Astrocyte of the cerebellum (primary cell): ENCODE data around the gene TSEN15.
"Not testable (repeated sequence)": the region's sequence is repeated elsewhere in the genome, so short reads cannot be mapped to it uniquely, and the experiment has no call there.

Source experiments
- DNase-seq: peaks from one replicate; pipeline ENCODE4 v3.0.0-alpha.2; 2011; ENCODE audit warnings: low read depth
- H3K4me3 ChIP-seq: 2 replicates; pipeline ENCODE4 v1.5.1; 2011; ENCODE audit warnings: mild to moderate bottlenecking, low read depth, low read length, moderate library complexity
- in situ Hi-C: cut with HindIII; loops from 2 replicates; pipeline ENCODE4 v1.10.0; 2017; ENCODE audit warnings: low sequenced_read_pairs
- TF ChIP-seq, protein P1 (sequence below): IDR thresholded peaks from 2 replicates; pipeline ENCODE4 v1.5.1; 2012; ENCODE audit warnings: low read length, low read depth, moderate library complexity, mild to moderate bottlenecking; ENCODE audit errors: missing control alignments

Gene TSEN15

GRCh38 chr1:184085667-184086066 is 34.1 kb downstream of the TSEN15 start:
- DNase-seq, result no peak
- in situ Hi-C loops, result no loop called here
- H3K4me3 ChIP-seq, result no peak overlapping the region
- TF ChIP-seq, protein P1, sequence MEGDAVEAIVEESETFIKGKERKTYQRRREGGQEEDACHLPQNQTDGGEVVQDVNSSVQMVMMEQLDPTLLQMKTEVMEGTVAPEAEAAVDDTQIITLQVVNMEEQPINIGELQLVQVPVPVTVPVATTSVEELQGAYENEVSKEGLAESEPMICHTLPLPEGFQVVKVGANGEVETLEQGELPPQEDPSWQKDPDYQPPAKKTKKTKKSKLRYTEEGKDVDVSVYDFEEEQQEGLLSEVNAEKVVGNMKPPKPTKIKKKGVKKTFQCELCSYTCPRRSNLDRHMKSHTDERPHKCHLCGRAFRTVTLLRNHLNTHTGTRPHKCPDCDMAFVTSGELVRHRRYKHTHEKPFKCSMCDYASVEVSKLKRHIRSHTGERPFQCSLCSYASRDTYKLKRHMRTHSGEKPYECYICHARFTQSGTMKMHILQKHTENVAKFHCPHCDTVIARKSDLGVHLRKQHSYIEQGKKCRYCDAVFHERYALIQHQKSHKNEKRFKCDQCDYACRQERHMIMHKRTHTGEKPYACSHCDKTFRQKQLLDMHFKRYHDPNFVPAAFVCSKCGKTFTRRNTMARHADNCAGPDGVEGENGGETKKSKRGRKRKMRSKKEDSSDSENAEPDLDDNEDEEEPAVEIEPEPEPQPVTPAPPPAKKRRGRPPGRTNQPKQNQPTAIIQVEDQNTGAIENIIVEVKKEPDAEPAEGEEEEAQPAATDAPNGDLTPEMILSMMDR, result no peak

DNA sequence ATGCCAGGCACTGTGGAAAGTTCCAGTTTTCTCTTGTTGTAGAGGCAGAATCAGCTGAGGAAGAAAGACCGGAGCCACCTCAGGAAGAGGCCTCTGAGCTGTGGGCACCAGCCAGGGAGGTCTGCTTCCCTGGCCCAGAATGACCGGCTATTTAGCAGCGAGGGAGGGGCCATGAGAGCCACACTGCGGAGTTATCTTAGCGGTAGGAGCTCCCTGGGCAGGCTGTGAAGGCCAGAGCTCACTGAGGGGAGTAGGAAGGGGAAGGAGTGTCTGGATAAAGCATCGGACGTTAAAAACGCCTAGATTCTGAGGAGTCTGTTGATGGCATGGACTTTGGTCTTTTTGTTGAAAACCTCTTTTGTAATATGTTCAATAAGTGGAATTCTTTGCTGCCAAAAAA is 36.5 kb downstream of the TSEN15 start:
- no peak for DNase-seq
- TF ChIP-seq, protein P1, result no peak
- in situ Hi-C loops, result no loop called here
- H3K4me3 ChIP-seq, result no peak overlapping the region

DNA sequence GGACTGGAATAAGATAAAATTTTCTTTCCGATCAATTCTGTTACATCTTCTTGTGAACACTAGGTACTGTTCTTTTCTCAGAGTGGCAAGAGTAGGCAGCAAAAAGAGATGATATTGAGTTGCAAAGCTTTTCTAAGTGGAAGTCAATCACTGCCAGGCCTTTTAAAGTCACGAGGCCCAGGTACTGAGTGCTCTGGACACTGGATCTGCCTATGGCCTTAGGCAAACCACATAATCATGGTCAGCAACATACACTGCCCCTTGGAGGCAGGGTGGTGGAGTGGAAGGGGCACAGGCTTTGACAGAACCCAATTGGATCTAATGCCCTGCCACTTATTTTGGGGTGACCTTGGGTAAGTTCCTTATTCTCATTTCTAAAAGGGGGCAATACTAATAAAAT is 41.5 kb downstream of the TSEN15 start:
- TF ChIP-seq, protein P1, result no peak
- in situ Hi-C loops, result no loop called here
- H3K4me3 ChIP-seq, result no peak overlapping the region
- no peak for DNase-seq

- no peak overlapping the region for H3K4me3 ChIP-seq
- in situ Hi-C loops, result no loop called here
- no peak for DNase-seq
- TF ChIP-seq, protein P1, result no peak
These were observed 44.5 kb downstream of the TSEN15 start for GRCh38 chr1:184096005-184096404.

DNA sequence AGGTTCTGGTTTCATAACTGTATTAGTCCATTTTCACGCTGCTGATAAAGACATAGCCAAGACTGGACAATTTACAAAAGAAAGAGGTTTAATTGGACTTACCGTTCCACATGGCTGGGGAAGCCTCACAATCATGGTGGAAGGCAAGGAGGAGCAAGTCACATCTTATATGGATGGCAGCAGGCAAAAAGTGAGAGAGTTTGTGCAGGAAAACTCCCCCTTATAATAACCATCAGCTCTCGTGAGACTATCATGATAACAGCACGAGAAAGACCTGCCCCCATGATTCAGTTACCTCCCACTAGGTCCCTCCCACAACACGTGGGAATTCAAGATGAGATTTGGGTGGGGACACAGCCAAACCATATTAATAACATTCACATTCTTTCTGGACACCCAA is 45.0 kb downstream of the TSEN15 start:
- H3K4me3 ChIP-seq, DNase-seq, in situ Hi-C loops: not testable (repeated sequence)

DNA sequence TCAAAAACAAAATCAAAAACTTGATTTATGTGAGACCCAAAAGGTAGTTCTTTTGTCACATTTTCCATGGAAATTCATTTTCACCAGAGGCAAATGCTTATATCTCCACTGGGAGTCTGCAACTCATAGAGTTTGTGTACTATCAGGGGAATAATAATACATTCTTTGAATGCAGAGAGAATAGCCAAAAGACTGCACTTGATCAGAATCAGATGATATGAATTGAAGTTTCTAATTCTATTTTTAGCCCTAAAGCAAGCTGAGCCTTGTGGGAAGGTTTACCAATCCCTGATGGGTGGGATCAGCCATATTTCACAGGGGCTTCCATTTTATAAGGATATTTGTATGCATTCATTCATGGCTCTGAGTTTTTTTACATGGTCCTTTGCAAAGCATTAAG is 49.6 kb downstream of the TSEN15 start:
- no peak for DNase-seq
- TF ChIP-seq, protein P1, result no peak
- H3K4me3 ChIP-seq, result no peak overlapping the region
- in situ Hi-C loops, result loop anchor here (10.0 kb wide), 1 partner anchor 114 kb away; no protein-coding TSS in a partner anchor

GRCh38 chr1:184101571-184101970 is 50.0 kb downstream of the TSEN15 start:
- in situ Hi-C loops, result loop anchor here (10.0 kb wide), 1 partner anchor 113 kb away; no protein-coding TSS in a partner anchor
- H3K4me3 ChIP-seq, result no peak overlapping the region
- TF ChIP-seq, protein P1, result no peak
- DNase-seq, result no peak
